HG03108 (cell line): Measurements from ENCODE around the gene MSX1.

ENCODE experiments used
- ATAC-seq: cut with Tn5 transposase; IDR thresholded peaks from one replicate; pipeline ENCODE4 v1.9.1; 2021; ENCODE audit warnings: moderate library complexity; ENCODE audit not compliant: unreplicated experiment

Gene MSX1

DNA sequence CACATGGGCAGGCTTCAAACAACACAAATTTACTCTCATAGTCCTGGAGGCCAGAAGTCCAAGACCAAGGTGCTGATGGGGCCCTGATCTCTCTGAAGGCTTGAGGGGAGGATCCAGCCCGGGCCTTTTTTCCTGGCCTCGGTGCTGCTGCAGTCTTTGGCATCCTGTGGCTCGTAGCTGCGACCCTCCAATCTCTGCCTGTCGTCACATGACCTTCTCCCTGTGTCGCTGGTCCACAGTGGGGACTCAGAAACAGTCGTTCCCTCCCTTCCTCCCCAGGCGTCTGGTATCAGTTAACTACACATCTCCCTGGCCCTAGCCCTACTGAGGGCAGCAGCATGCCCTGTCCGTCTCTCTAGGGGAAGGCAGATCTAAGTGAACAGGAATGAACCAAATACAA, 19.1 kb upstream of the MSX1 start:
- ATAC-seq = no peak

DNA sequence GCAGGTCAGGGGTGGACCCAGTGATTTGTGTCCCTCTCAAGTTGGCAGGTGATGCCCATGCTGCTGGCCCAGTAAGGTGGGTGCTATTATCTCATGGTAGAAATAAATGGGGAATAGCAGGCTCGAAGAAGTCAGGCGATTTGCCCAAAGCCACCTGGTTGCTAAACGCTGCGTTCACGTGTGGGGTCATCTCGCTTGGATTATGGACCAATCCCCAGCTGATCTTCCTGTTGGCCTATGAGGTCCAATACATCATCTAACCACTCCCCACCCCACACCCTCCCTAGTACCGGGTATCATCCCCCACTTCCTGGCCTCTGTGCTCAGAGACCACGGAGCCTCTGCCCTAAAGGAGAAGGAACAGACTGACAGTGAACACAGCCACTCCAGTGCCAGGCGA, 18.3 kb upstream of the MSX1 start:
- ATAC-seq = no peak

DNA sequence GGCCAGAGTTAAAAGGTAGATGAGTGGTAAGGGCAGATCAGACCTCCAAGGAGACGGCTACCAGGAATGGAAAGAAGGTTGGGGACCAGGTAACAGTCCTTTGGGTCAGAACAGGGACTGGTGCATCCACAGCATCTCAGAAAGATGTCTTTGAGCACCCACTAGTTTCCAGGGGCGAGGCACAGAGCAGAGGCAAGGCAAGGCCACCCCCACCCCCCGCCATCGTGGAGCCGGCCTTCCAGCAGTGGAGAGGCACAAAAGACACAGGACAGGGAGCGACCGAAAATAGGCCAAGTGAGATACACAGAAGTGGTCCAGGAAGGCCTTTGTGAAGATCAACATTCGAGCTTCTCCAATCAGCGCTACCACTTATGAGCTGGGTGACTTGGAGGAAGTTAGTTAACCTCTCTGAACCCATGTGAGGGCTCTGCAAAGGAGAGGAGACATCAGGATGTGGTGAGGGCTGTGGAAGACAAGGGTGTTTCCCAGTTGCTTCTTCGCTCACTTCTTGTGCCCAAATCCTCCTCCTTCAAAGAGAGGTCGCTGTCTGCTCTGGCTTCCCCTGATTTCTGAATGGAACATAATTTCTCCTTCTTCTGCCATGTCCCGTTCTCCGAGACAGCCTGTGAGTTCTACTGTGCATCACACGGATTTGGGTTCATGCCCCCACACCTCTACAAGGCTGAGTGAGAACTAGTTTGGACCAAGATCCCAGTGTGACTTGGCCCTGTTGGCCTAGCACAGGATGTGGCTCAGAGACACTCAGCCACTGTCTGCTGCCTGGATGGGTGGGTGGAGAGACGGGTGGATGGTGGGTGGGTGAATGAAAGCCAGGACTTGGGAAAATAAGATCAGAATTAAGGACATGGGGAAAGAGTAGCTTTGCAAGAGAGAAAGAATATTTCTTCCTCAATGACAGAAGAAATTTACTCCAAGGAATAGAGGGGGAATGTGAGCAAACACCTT, 16.7 kb upstream of the MSX1 start:
- no peak for ATAC-seq

DNA sequence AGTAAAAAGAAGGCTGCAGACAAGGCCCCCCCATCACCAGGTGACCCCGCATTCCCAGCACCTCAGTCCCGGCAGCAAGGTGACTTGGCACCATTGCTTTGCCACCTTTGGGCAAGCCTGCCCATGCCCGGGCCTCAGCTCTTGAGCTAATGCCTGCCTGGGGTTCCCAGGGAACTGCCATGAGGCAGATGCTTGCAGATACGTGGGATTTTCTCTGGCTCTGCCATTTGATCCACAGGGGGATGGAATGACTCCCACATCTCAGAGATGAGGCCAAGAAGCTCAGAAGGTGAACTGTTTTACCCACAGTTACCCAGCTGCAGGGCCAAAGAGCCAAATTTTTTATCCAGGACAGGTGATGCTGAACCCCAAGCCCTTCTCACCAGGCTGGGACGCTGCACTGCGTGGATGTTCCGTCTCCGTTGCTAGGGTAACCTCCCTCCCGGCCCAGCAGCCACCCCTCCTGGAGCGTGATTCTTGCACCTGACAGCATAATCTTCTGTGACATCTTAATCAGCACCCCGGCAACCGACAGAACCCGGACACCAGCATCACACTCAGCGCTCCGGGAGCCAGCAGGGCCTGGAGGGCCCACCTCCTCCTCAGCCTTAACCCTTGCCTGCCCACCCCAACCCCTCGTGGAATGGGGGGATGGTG, 15.7 kb upstream of the MSX1 start:
- ATAC-seq = no peak

DNA sequence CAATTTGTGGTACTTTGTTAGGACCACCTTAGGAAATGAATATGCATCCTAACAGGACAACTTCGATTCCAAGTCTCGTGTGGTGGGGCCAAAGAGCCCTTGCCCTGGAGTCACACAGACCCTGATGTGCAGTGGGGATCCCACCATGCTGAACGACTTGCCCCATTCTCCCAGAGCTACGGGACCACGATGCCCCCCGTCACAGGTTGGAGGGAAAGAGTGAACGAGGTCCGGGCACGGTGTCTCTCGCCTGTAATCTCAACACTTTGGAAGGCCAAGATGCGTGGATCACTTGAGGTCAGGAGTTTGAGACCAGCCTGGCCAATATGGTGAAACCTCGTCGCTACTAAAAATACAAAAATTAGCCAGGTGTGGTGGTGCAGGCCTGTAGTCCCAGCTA, 14.4 kb upstream of the MSX1 start:
- no peak for ATAC-seq

DNA sequence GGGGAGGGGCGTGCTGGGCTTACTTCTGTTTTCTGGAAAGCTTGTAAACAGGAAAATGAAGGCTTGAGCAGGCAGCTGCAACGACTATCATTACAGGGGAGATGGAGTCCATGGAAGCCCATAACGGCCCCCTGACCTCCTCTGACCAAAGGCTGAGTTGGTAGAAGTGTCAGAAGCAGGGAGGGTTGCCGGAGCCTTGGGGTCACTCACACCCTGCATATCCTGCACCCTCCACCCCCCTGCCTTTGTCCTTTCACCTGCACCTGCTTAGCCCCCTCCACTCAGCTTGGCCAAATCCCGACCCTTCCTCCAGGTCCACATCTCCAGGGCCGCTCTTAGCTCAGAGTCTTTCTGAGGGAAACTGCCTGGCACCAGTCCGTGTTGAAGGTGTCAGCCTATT, 12.5 kb upstream of the MSX1 start:
- ATAC-seq = no peak

DNA sequence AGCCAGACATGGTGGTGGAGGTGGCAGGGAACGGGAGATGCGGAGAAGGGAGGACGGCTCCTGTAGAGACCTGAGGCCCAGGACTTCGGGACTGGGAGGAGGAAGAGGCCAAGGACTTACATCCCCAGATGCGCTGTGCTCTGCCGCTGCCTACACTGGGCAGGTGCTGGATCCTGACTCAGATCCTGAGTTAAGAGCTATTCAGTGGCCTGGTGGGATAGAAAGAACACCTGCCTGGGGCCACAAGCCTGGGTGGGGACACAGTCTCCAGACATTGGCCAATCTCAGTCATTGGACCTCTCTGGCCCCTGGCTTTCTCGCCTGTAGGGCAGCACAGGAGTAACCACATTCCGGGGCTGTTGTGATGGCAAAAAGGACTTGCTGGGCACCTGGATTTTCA, 10.9 kb upstream of the MSX1 start:
- no peak for ATAC-seq

DNA sequence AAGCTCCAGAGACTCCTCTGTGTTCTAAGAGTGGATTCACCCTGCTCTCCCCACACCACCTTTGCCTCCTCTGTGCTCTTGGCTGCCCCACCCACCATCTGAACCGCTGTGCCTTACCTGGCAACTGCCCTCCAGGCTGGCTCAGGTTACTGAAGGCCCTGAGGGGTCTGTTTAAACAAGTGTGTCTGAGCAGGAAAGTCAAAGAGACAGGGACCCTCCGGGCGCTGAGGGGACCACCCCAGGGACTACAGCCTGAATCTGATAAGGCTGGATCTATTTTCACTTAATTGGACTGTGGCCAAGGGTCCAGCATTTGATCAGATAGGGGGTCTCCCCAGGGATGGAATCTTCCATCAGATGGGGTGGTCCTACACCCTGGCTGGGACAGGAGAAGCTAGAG, 10.4 kb upstream of the MSX1 start:
- no peak for ATAC-seq

DNA sequence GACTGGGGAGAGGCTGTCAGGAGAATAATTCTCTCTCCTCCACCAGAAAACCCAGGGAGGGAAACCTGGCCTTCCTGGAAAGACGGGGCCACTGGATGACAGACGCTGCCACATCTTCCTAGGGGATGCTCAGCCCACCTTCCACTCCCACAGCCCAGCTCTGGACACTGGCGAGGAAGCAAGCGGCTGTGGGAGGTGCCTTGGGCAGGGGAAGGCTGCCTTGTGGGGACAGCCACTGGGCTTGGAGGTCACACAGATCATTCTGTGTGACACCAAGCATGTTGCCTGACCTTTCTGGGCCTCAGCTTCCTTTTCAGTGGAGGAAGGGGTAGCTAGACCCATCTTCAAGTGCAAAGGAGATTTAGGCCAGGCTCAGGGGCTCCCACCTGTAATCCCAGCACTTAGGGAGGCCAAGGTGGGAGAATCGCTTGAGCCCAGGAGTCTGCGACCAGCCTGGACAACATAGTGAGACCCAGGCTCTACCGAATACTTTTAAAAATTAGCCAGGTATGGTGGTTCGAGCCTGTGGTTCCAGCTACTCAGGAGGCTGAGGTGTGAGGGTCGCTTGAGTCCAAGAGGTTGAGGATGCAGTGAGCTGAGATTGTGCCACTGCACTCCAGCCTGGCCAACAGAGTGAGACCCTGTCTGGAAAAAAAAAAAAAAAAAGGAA, 9.8 kb upstream of the MSX1 start:
- no peak for ATAC-seq

DNA sequence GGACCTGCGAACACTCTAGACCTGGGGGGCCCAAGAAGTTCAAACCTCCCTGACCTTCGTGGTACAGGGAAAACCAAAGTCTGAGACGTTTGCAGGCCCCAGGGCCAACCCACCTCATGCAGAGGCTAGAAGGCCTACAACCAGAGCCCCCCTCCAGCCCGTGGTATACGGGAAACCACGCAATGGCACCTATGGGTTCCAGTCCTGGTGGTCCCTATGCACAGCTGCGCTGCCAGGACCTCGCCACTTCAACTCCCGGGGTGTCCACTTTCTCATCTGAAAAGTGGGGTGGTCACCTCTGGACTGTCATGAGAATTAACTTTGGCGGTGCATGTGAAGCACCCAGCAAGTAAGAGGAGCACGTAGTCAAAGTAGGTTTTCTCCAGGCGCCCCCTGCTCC, 8.4 kb upstream of the MSX1 start:
- no peak for ATAC-seq

DNA sequence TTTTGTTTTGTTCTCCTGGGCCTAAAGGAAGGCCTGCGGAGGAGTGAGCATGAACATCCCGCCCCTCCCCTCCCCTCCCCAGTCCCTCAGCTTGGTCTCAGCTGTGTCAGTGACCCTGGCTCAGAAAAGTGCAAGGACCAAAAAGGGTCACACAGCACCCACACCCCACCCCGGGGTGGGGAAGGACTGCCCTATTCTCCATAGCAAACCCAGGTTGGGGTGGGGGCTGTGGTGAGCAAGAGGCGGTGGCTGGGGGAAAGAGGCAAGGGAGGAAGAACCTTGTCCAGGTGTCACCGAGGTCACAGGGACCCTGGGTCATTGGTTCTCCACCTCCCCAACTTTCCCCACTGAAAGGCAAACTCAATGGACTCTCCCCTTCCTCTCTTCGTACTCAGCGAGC, 7.6 kb upstream of the MSX1 start:
- ATAC-seq = no peak

DNA sequence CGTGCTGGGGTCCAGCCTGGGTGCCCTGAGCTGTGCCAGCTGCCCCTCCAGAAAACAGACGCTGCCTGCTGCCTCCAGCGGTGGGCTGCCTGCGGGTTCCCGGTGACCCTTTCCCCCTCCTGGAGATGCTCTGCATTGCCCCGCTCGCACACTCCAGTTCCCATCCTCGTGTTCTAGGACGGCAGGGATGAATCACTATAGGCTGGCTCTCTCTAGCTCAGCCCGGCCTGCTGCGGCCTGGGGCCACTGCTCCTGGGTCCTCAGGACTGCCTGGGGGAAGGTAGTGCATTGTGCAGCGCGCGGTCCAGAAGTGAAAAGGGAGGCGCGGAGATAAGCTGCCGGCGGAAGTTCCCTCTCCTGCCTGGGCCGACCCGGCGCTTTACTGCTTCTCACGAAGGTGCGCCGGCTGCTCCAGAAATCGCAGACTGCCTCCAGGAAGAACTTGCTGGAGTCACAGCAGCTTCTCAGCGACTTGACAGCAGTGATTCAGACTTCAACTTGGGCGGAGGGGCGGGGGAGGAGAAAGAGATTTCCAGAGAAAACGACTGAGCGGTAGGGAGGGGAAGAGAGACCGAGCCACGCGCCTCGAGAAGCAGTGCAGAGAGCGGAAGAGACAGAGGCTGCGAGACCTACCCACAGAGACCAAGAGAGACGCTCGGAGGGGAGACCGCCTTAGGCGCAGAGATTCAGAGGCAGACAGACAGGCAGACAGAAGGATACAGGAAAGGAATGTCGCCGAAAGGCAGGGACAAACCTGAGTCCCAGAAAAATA, 6.7 kb upstream of the MSX1 start:
- no peak for ATAC-seq

DNA sequence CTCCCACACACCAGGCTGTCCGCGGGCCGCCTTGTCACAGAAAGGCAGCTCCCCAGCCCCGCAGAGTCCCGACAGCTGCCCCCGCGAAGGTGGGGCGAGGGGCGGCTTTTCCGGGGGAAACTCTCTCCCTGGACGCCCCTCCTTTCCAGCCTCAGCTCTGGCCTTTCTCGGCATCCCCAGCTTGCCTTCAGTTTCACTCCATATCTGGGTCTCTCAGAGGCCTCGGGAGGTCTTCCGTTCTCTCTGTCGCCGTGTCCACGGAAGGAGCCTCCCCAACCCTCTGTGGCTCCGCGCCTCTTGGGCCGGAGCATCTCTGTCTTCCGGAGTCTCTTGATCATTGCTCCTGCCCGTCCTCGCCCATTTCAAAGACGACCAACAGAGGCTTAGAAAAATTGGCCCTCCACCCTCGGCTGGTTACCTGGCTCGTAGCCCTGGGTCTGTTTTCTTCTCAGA, 6.1 kb upstream of the MSX1 start:
- no peak for ATAC-seq

DNA sequence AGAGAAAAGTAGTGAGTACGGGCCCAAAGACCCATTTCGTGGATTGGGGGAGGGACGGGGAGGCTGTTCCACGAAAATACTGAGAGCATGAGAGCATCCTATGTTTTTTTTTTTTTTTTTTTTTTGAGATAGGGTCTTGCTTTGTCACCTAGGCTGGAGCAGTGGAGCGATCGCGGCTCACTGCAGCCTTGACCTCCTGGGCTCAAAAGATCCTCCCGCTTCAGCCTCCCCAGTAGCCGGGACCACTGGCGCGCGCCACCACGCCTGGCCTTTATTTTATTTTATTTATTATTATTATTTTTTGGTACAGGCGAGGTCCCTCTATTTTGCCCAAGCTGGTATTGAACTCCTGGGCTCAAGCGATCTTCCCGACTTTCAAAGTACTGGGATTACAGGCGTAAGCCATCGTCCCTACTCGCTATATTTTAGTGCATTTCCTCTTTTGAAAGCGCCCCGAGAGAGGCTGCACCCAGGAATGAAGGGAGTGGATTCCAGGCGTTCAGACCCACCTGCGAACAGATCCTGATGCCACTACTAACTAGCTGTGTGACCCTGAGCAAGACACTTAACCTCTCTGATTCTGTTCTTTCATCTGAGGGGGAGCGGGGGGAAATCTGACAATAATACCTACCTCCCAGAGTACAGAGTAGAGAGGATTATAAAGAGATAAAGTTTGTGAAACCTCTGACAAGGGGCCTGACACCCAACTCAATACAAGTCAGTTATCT, 5.4 kb upstream of the MSX1 start:
- no peak for ATAC-seq

DNA sequence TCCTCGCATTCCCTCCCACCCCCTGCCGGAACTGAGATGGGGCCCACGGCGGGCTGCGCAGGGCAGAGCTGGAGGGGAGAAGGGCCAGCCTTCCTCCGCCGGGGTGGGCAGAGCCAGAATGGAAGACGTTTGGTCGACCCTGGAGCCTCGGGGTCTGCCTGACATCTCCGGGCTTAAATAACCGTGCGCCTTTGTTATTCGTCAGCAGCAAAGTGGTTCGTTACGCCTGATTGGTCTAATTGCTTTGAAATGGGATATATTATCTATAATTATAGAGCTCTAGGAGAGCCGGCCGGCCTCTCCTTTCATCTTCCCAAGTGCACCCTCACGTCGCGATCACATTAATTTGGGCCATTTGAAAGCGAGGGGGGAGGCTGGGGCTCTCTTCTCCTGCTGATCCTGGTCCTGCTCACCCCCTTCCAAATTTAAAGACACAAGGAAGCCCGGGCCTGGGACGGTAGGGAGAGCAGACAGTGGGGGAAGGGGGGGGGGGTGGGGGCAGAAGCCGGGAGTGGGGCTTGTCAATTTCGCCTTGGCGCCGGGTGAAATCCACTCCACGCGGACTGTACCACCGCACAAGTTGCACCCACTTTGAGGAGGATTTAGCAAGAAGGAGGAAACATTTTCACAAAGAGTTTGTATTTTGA, 4.7 kb upstream of the MSX1 start:
- no peak for ATAC-seq

DNA sequence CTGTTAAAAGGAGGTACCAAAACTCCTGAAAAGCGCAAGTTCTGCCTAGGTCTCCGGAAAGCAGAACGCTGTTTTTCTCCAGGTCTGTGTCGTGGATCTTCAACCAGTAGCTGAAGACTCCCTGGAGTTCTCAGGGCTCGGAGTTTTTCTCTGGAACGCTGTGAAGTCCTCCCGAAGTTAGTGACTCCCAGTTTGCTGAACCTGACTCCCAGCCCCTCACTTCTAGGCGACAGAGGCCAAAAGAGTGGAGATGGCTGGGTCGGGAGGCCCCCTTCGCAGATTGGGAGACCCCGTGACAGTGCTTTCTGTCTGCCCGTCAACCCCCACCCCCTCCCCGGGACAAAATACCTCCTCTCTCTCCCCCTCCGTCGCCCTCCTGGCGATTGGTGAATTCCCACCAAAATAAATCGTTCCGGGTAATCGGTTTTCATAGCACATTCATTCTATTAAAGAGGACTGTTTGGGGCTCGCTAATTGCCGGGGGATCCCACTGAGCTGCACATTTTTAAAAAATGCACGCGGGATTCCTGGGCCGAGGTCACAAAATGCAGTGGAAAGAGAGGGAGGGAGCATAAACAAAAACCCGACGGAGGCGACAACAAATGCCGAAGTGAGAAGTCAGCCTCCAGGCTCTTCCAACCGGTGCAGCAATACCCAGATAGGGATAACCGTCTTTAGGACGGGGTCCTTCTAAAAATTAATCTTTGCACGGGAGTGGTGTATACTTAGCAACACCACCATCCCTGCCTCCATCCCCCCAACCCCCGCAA, 4.0 kb upstream of the MSX1 start:
- ATAC-seq = no peak

DNA sequence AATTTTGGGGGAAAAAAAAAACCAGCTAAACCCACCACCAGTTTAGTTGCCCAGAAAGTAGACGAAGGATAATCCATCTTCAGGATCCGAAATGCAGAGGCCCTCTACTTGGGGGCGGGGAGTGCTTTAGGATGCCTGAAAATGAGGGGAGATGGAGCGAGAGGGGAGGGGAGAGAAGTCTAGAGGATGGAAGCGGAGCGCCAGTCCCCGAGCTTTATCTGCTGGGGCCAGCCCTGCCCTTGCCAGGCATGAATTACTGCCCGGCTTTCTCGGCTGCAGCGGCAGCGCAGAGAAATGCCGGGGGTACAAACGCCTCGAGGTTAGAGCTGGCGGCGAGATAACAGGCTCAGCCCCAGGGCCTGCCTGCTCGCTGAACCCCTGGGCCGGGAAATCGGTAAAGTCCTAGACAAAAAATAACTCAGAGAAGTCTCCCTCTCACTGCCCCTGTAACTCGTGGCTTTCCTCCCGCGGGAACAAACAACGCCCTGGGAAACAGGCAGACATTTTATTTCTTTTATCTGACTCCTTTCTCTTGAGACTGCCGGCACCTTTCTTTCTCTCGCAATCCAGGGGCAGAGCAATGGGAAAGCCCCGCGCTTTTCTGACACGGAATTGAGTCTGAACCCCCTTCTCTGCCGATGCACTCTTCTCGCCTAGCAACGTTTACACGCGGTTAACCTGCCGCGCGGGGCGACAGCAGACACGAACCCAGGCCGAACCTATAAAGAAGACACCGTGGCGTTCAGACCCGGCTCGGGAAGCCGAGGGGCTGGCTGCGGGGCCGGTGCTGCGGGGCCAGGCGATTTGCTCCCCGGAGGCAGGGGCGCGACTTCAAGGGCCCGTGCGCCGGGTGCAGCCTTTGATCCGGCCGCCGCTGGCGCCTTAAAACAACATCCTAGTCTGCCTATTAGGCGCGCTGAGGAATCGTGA, 3.1 kb upstream of the MSX1 start:
- ATAC-seq = no peak
